IMR-90 (cell line): ENCODE measurements around the gene HLA-DRB1. TPM values are rescaled to one million over a fixed set of nuclear protein-coding genes. Genes with fewer than 3 reads are reported as not detected.
A peak's percentile ranks its signal among the peaks of the same experiment; 100 is the strongest.

Source experiments
- ATAC-seq: fragments of 200-7000 bp; cut with Tn5 transposase; 2 replicates; pipeline ENCODE4 v1.9.1; 2020; ENCODE audit warnings: low read depth, mild to moderate bottlenecking, moderate library complexity
- BruUV-seq: library from RNA; stranded (reverse); fragments of 400-500 nt; replicated peaks from 2 replicates; lab custom pipeline; 2021; lab: Mats Ljungman, UMichigan
- CTCF ChIA-PET: fragments of 300-600 bp; formaldehyde crosslinking; extraction: SDS; loops from one replicate; lab custom pipeline; 2021; ENCODE audit warnings: antibody characterized with exemption; lab: Yijun Ruan, JAX
- POLR2A ChIA-PET: fragments of 300-600 bp; sonication (Branson Sonifier 250); formaldehyde crosslinking; loops from one replicate; lab custom pipeline; 2022; ENCODE audit warnings: antibody characterized with exemption; ENCODE audit not compliant: unreplicated experiment; lab: Charles Lee
- DNase-seq: peaks from one replicate; pipeline ENCODE4 v3.0.0; 2013
- H2AFZ ChIP-seq: replicated peaks from 2 replicates; pipeline ENCODE3; 2013; ENCODE audit warnings: low read length, mild to moderate bottlenecking; ENCODE audit not compliant: poor library complexity
- H2AK5ac ChIP-seq: 2 replicates; pipeline ENCODE4 v1.6.1; 2013; ENCODE audit warnings: low read depth, low read length, inconsistent platforms
- H2AK9ac ChIP-seq: replicated peaks from 2 replicates; pipeline ENCODE3; 2013; ENCODE audit warnings: mild to moderate bottlenecking, low read depth, low read length, moderate library complexity; ENCODE audit not compliant: poor library complexity
- H2BK120ac ChIP-seq: 2 replicates; pipeline ENCODE4 v1.6.1; 2013; ENCODE audit warnings: low read depth, low read length, inconsistent platforms
- H2BK15ac ChIP-seq: 3 replicates; pipeline ENCODE4 v1.6.1; 2013; ENCODE audit warnings: low read depth, low read length, inconsistent platforms
- H2BK20ac ChIP-seq: 2 replicates; pipeline ENCODE4 v1.6.1; 2013; ENCODE audit warnings: low read depth, mild to moderate bottlenecking, inconsistent platforms, low read length, moderate library complexity
- H2BK5ac ChIP-seq: 2 replicates; pipeline ENCODE4 v1.6.1; 2013; ENCODE audit warnings: mild to moderate bottlenecking, low read depth, low read length, inconsistent platforms; ENCODE audit not compliant: poor library complexity, severe bottlenecking
- H3K14ac ChIP-seq: replicated peaks from 2 replicates; pipeline ENCODE4 v1.6.1; 2013; ENCODE audit warnings: low read depth, low read length, inconsistent platforms
- H3K18ac ChIP-seq: 2 replicates; pipeline ENCODE4 v1.6.1; 2013; ENCODE audit warnings: low read depth, low read length, control low read depth
- H3K23ac ChIP-seq: 2 replicates; pipeline ENCODE4 v1.6.1; 2013; ENCODE audit warnings: low read depth, low read length, inconsistent platforms
- H3K27ac ChIP-seq: 2 replicates; pipeline ENCODE4 v1.5.1; 2013; ENCODE audit warnings: mild to moderate bottlenecking, control low read depth, low read length; ENCODE audit not compliant: insufficient read depth
- H3K27me3 ChIP-seq: 2 replicates; pipeline ENCODE4 v1.6.1; 2013; ENCODE audit warnings: low read length; ENCODE audit not compliant: control insufficient read depth, insufficient read depth
- H3K36me3 ChIP-seq: 2 replicates; pipeline ENCODE4 v1.6.1; 2013; ENCODE audit warnings: low read length, mixed read lengths; ENCODE audit not compliant: control insufficient read depth, insufficient read depth
- H3K4ac ChIP-seq: 2 replicates; pipeline ENCODE4 v1.6.1; 2013; ENCODE audit warnings: low read depth, low read length, inconsistent platforms
- H3K4me1 ChIP-seq: 2 replicates; pipeline ENCODE4 v1.6.1; 2013; ENCODE audit warnings: low read length, mixed read lengths; ENCODE audit not compliant: control insufficient read depth, insufficient read depth
- H3K4me2 ChIP-seq: 2 replicates; pipeline ENCODE4 v1.6.1; 2013; ENCODE audit warnings: low read depth, mild to moderate bottlenecking, control low read depth, low read length, moderate library complexity
- H3K4me3 ChIP-seq: 2 replicates; pipeline ENCODE4 v1.5.1; 2013; ENCODE audit warnings: low read depth, mild to moderate bottlenecking, control low read depth, low read length, moderate library complexity; ENCODE audit not compliant: insufficient read depth
- H3K56ac ChIP-seq: 2 replicates; pipeline ENCODE4 v1.6.1; 2013; ENCODE audit warnings: low read length, inconsistent platforms; ENCODE audit not compliant: insufficient read depth; ENCODE audit errors: extremely low read depth
- H3K79me1 ChIP-seq, 2 experiments: 2 replicates each; pipeline ENCODE4 v1.6.1; 2013; ENCODE audit warnings: low read length in 2 of 2, inconsistent platforms in 1 of 2, low read depth in 1 of 2
- H3K9ac ChIP-seq: 2 replicates; pipeline ENCODE4 v1.6.1; 2013; ENCODE audit warnings: low read depth, low read length, control low read depth
- H3K9me1 ChIP-seq: 2 replicates; pipeline ENCODE4 v1.6.1; 2013; ENCODE audit warnings: low read length, inconsistent platforms; ENCODE audit not compliant: insufficient read depth
- H3K9me3 ChIP-seq: 2 replicates; pipeline ENCODE4 v1.6.1; 2013; ENCODE audit warnings: low read length; ENCODE audit not compliant: control insufficient read depth, insufficient read depth
- H4K20me1 ChIP-seq: 2 replicates; pipeline ENCODE4 v1.6.1; 2013; ENCODE audit warnings: low read length, inconsistent platforms; ENCODE audit not compliant: insufficient read depth
- H4K5ac ChIP-seq: 2 replicates; pipeline ENCODE4 v1.6.1; 2013; ENCODE audit warnings: mild to moderate bottlenecking, low read depth, low read length, control low read depth
- H4K8ac ChIP-seq, 2 experiments: 2 replicates each; pipeline ENCODE4 v1.6.1; 2013; ENCODE audit warnings: low read depth in 2 of 2, low read length in 2 of 2, control low read depth in 1 of 2, inconsistent platforms in 1 of 2
- H4K91ac ChIP-seq: 2 replicates; pipeline ENCODE4 v1.6.1; 2013; ENCODE audit warnings: low read depth, low read length, inconsistent platforms; ENCODE audit not compliant: insufficient read depth
- CHD1 ChIP-seq: IDR thresholded peaks from 2 replicates; pipeline ENCODE4 v1.6.1; 2012; ENCODE audit warnings: low read depth, low read length, improper control_type of control experiment
- ELK1 ChIP-seq: fragments of 150-350 bp; IDR thresholded peaks from 2 replicates; pipeline ENCODE4 v1.6.1; 2016; ENCODE audit warnings: low read depth, mild to moderate bottlenecking, low read length, moderate library complexity, borderline replicate concordance
- RFX5 ChIP-seq: IDR thresholded peaks from 2 replicates; pipeline ENCODE4 v1.8.0; 2012; ENCODE audit warnings: low read depth, mild to moderate bottlenecking, low read length, moderate library complexity
- WGBS, 2 experiments: methylation state at CpG; one replicate each; pipeline versions ENCODE4 v1.1.5 to v1.1.7; 2013; ENCODE audit warnings: missing lambda C conversion rate in 2 of 2; ENCODE audit not compliant: insufficient read length in 1 of 2; ENCODE audit errors: extremely low coverage in 2 of 2; 5-methylcytosine and 5-hydroxymethylcytosine counted together
- dilution Hi-C: fragments of 300-500 bp; cut with HindIII; formaldehyde crosslinking; loops from one replicate; pipeline ENCODE4 v1.14.3; 2018; ENCODE audit warnings: low sequenced_read_pairs; ENCODE audit not compliant: unreplicated experiment
- in situ Hi-C: fragments of 300-500 bp; cut with MboI; formaldehyde crosslinking; loops from 3 replicates; pipeline ENCODE4 v1.14.3; 2019; ENCODE audit warnings: low sequenced_read_pairs, inconsistent platforms, mixed read lengths
- intact Hi-C: fragments of 100-400 bp; cut with micrococcal nuclease; formaldehyde crosslinking; loops from 2 replicates; pipeline ENCODE4 v1.10.0; 2022
- polyA plus RNA-seq, 3 experiments: library from polyadenylated mRNA; depleted of rRNA; stranded (reverse); fragments of >200 nt; gene quantifications; 2 replicates each; pipeline ENCODE4 v1.2.3, GENCODE V29; 2012; ENCODE audit warnings: low replicate concordance in 1 of 3
- total RNA-seq: library from RNA; depleted of rRNA; stranded (reverse); fragments of >200 nt; gene quantifications from 2 replicates; pipeline ENCODE4 v1.2.3, GENCODE V29; 2012

HLA-DRB1 gene
- total and polyA plus RNA-seq, 2 of the 4 experiments (the other 2 are of a cell fraction): not detected

GRCh38 chr6:32627831-32628230 lies 38.2 kb upstream of the HLA-DRB1 start:
- no peak overlapping the region for H2AFZ ChIP-seq
- no peaks in the 10 kb centered on the region for H3K9me3 ChIP-seq
- no peaks in the 10 kb centered on the region for H4K20me1 ChIP-seq
- no peaks in the 10 kb centered on the region for H3K36me3 ChIP-seq
- DNase-seq (peak; percentile 43), ATAC-seq (peak; percentile 83)
- H2BK5ac ChIP-seq: no peak overlapping the region
- H3K4me1 ChIP-seq: no peaks in the 10 kb centered on the region
- H3K23ac ChIP-seq: no peak overlapping the region
- H2AK5ac ChIP-seq: no peak overlapping the region
- H4K91ac ChIP-seq: no peak overlapping the region
- H2BK120ac ChIP-seq: no peak overlapping the region
- no peak overlapping the region for H3K9ac ChIP-seq
- BruUV-seq: no TSS peak
- ChIA-PET CTCF (no interaction called here), POLR2A (no interaction called here)
- no CpG with 5 or more reads among the region's 3 CpGs for WGBS, 2 experiments
- no peak overlapping the region for H3K56ac ChIP-seq
- no peaks in the 10 kb centered on the region for H3K27me3 ChIP-seq
- H2BK20ac ChIP-seq: no peak overlapping the region
- H3K4me2 ChIP-seq: peak overlapping the region; percentile 28; the same call in 1 of the 2 replicates
- no peak overlapping the region for H2AK9ac ChIP-seq
- H3K27ac ChIP-seq: no peak overlapping the region
- no peak overlapping the region for H2BK15ac ChIP-seq
- H3K14ac ChIP-seq: no peak overlapping the region
- H3K4ac ChIP-seq: no peak overlapping the region
- intact Hi-C loops (no loop called here), dilution Hi-C loops (no loop called here), in situ Hi-C loops (no loop called here)
- H3K4me3 ChIP-seq: no peak overlapping the region
- H4K8ac ChIP-seq: no peak overlapping the region
- no peaks in the 10 kb centered on the region for H3K9me1 ChIP-seq
- H3K79me1 ChIP-seq: no peaks in the 10 kb centered on the region
- no peak overlapping the region for H3K18ac ChIP-seq
- TF ChIP-seq RFX5 (peak; percentile 99), CHD1 (no peak), ELK1 (no peak)
- no peak overlapping the region for H4K5ac ChIP-seq
